DND-41 (cell line): Measurements from ENCODE around the gene SNAI3.

Source experiments
- CTCF ChIP-seq: IDR thresholded peaks from 2 replicates; pipeline ENCODE4 v1.5.1; 2012; ENCODE audit warnings: borderline replicate concordance, low read length, moderate library complexity, mild to moderate bottlenecking; ENCODE audit not compliant: poor library complexity, severe bottlenecking; ENCODE audit errors: extremely low read depth
- EZH2 ChIP-seq: IDR thresholded peaks from 3 replicates; pipeline ENCODE4 v1.6.1; 2012; ENCODE audit warnings: borderline replicate concordance, low read depth, mild to moderate bottlenecking, moderate library complexity, low read length, inconsistent platforms; ENCODE audit not compliant: severe bottlenecking

- TF ChIP-seq CTCF: no peak
- TF ChIP-seq EZH2: no peak
Observed at GRCh38 chr16:88686439-88687253, at the start of gene SNAI3.
